Fibroblast of villous mesenchyme (primary cell): ENCODE results near the gene CYSLTR2. TPM values are rescaled to one million over a fixed set of nuclear protein-coding genes. Genes with fewer than 3 reads are reported as not detected.
A peak's percentile ranks its signal among the peaks of the same experiment; 100 is the strongest.

ENCODE experiments used
- DNase-seq: peaks from one replicate; pipeline ENCODE4 v3.0.0-alpha.2; 2010; ENCODE audit warnings: low read depth
- H3K4me3 ChIP-seq: 2 replicates; pipeline ENCODE4 v1.5.1; 2011; ENCODE audit warnings: low read depth, mild to moderate bottlenecking, low read length
- total RNA-seq: library from RNA; depleted of rRNA; stranded (reverse); fragments of >200 nt; gene quantifications from 2 replicates; pipeline ENCODE4 v1.2.3, GENCODE V29; 2012
- TF ChIP-seq, protein P1 (sequence below): IDR thresholded peaks from 2 replicates; pipeline ENCODE4 v1.5.1; 2012; ENCODE audit warnings: low read depth, mild to moderate bottlenecking, low read length; ENCODE audit not compliant: insufficient read depth

The CYSLTR2 gene
- total RNA-seq, 1 donor: not detected

DNA sequence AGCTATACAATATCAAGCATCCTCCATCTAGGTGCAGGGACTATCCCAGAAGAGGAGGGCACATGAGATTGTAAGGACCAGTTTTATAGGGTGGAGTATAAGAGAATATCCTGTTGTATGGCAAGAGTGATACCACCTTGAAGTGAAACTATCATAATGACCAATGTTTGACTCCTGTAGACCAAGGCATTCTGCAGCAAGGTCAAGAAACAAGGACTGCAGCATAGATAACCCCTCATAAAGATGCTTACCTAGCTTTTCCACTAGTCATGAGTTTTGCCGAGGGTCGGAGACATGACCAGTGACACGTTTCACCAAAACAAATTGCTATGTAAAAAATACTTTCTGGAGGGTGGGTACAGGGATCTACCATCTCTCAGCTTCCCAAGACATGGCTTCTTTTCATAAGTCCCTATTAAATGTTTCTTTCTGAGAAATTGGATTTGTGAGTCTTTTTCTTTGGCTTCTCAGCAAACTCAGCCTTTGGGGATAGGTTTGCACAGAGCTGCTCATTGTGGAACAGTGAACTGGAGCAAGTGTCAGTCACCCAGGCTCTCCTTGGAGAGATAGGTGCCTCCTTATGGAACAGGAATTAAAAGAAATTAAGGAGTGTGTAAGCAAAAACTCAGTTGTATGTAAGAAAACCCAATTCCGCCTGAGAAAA lies 28.2 kb upstream of the CYSLTR2 start:
- DNase-seq: peak; percentile 36
- no peak overlapping the region for H3K4me3 ChIP-seq
- TF ChIP-seq, protein P1, sequence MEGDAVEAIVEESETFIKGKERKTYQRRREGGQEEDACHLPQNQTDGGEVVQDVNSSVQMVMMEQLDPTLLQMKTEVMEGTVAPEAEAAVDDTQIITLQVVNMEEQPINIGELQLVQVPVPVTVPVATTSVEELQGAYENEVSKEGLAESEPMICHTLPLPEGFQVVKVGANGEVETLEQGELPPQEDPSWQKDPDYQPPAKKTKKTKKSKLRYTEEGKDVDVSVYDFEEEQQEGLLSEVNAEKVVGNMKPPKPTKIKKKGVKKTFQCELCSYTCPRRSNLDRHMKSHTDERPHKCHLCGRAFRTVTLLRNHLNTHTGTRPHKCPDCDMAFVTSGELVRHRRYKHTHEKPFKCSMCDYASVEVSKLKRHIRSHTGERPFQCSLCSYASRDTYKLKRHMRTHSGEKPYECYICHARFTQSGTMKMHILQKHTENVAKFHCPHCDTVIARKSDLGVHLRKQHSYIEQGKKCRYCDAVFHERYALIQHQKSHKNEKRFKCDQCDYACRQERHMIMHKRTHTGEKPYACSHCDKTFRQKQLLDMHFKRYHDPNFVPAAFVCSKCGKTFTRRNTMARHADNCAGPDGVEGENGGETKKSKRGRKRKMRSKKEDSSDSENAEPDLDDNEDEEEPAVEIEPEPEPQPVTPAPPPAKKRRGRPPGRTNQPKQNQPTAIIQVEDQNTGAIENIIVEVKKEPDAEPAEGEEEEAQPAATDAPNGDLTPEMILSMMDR: no peak

DNA sequence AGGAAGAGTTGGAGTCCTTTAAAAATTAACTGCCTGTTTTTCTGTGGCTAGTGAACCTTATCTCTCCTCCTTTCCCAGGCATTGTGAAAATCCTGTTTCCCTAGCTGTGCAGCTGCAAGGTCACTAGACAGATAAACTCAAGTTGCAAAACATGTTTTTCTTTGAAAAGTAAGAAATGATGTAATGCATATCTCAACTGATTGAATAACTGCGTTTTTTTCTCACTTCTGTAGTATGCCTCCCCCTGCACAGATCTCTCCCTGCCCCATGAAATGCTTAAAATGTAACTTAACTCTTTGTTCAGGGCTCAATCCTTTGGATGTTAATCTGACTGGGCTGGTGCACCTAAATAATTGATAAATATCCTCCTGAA lies 27.7 kb upstream of the CYSLTR2 start:
- DNase-seq: peak; percentile 92
- no peak overlapping the region for H3K4me3 ChIP-seq
- TF ChIP-seq, protein P1: no peak

DNA sequence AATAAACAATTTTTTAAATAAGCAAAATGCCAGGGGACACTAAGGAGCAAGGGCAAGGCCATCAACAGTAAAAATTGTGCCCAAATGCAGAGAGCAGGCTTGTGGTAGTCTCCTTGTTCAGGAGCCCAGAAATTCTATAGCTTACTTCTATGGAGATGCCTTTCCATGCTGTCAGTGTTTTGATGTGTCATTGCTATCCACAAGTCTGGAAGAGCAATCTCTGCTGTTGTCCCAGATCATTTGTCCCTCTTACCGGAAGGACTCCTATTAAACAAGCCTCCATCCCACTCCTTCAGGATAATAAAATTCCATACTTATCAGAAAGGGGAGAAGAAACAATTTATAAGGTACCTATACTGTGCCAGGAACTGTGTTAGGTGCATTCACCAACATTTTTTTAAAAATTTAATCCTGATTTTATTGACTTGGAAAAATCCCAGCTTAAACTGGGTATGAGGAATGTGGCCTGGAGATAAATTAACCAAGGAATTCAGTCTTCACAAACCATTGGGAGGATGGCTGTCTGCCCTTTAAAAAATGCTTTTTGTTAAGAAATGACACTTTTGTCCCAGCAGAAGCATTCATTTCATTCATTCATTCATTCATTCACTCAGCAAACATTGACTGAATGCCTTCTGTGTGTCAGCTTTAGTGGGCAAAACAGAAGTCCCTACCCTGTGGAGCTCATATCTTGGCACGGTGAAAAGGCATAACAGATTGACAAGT lies 26.8 kb upstream of the CYSLTR2 start:
- TF ChIP-seq, protein P1: no peak
- peak; percentile 47 for DNase-seq

DNA sequence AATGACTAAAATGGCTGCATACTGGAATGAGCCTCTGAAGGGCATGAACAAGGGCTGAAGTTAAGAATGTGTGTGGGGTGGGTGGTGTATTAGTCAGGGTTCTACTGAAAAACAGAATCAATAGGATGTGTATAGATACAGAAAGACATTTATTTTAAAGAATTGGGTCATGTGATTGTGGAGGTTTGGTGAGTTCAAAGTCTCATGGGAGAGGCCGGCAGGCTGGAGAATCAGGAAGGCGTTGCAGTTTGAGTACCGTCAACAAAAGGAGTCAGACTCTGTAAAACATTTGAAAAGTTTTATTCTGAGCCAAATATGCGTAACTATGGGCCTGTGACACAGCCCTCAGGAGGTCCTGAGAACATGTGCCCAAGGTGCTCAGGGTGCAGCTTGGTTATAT lies 24.5 kb upstream of the CYSLTR2 start:
- no peak overlapping the region for H3K4me3 ChIP-seq
- no peak for DNase-seq
- TF ChIP-seq, protein P1: no peak

More for the DNA sequence above, 26.8 kb upstream of the CYSLTR2 start:
- H3K4me3 ChIP-seq: no peak overlapping the region

DNA sequence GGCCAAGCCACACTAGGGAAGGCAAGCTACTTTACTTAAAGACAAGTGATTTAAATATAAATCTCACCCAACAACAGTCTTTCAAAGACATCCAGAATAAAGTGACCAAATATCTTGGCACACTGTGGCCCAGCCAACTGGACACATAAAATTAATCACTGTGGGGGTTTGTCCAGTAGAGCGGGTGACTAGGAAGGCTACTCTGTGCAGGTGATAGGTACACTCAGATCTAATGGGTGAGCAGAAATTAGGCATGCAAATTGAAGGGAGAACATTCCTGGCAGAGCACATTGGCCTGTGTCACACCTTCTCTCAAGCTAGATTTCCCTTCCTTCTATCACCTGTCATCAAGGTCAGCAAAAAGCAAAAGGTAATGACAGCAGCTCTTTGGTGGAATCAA lies 23.4 kb upstream of the CYSLTR2 start:
- H3K4me3 ChIP-seq: no peak overlapping the region
- DNase-seq: no peak
- TF ChIP-seq, protein P1: no peak

DNA sequence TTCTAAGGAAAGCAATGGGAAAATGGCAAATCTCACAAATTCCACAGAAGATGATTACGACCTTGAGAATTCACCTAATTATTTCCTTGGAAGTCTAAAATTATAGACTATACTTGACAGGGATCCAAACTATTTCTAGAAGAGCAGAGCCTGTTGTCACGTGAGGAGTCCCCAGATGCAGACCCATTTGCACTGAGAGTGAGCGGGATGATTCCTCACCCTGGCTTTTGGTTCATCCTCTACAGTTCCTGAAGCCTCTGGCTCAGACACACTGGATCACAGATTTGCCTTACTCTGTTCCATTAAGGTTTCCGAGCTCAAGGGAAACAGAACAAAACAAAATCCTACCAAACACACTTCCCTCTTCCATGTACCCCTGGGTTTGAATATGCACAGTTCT lies 23.0 kb upstream of the CYSLTR2 start:
- TF ChIP-seq, protein P1: no peak
- no peak for DNase-seq
- no peak overlapping the region for H3K4me3 ChIP-seq
